Stimulated activated naive CD4-positive, alpha-beta T cell (primary cell): ENCODE results near the gene PKD2.

Experiments
- DNase-seq, 6 experiments: peaks; one replicate each; lab custom pipeline; 2025; lab: John Stamatoyannopoulos, UW

The PKD2 gene

DNA sequence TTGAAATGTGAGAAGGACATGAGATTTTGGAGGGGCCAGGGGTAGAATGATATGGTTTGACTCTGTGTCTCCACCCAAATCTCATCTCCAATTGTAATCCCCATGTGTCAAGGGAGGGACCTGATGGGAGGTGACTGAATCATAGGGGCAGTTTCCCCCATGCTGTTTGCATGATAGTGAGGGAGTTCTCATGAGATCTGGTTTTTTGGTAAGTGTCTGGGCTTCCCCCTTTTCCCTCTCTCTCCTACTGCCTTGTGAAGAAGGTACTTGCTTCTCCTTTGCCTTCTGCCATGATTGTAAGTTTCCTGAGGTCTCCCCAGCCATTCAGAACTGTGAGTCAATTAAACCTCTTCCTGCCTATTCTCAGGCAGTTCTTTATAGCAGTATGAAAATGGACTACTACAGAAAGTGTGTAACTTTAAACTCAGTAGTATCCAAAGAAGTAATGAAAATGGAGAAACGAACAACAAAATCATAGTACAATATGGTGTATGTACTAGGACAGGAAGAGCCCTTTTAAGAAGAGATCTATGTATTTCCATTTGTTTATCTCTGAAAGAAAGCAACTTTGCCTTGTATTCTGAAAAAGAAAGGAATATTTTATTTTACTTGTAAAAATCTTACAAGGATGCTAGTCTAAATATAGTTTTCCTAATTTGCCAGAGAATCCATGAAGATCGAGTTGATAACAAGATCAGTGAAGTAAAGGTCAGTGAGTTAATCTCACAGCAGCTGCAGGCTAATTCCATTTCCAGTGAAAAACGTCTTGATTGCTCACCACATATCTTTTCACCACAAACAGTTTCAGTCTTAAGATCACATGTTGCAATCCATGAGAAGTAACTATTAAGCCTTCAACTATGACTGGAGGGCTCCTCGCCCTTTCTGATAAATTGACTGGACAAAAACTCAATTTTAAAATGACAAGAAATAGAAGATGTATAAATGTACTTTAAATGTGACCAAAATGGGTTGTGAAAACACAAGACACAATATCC, 20.5 kb downstream of the PKD2 start:
- no peak for DNase-seq

DNA sequence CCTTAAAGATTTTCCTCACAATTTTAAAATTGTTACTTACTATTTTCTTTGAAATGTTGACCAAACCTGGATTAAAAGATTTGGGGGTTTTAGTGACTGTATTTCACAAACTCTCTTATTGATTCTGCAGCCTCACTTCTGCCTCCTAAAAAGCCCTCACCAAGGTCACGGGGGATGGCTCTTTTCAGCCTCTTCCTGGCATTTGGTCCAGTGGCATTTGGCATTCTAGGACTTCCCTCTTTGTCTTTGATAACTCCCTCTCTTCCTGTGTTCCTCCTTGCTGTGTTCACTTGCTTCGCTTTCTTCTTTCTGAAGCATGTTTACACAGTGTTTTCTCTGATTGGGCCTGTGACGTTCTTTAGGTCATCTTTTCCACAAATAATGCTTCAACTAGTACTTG, 21.5 kb downstream of the PKD2 start:
- no peak for DNase-seq

DNA sequence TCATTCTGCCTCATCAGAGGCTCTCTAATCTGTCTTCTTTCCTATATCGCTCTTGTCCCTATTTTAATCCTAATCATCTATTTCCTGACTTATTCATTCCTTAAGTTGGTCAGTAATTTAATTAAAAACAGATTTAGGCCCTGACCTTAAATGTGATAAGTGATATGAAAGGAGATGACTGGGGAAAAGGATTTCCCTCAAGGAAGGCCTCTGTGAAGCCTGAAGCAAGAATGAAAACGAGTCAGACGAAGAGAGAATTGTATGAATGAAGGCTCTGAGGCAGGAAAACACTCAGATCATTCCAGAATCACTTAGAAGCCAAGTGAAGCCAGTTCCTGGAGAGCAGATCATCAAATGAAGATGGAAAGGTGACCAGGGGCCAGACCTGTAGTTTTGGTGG, 22.1 kb downstream of the PKD2 start:
- DNase-seq = no peak

DNA sequence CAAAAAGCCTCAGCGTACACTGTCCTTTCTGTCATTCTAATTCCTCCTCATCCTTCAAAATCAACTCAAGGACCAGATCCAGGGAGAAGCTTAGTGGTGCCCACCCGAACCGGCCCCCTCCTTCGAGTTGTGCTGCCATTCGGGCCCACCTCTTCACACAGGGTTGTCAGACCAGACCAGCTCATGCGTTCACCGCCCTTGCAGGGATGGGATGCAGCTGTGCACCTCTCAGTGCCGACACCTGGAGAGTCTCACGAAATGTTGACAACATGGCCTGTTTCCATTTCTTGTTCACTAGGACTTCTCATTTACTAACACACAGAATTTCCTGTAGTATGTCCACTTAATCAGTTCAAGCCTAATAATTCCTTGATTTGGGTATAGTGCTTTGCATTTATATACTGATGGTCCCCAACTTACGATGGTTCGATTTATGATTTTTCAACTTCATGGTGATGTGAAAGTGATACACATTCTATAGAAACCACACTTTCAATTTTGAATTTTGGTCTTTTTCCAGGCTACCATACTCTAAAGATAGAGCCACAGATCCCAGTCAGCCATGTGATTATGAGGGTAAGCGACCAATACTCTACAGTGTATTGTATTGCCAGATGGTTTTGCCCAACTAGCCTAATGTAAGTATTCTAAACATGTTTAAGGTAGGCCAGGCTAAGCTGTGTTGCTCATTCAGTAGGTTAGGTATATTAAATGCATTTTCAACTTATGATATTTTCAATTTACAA, 23.3 kb downstream of the PKD2 start:
- DNase-seq = no peak

DNA sequence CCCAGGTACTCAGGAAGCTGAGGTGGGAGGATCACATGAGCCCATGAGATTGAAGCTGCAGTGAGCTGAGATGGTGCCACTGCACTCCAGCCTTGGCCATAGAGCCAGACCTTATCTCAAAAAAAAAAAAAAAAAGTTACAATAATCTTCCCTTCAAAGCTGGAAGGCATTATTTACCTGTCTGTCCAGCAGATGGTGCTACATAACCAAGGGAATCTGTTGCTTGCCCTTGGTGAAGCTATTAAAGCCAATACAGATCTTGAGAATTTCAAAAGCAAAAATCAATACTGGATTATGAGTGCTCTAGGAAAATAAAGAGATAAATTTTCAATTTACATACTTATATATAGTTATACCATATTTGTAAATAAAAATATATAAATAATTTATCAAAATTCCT, 25.9 kb downstream of the PKD2 start:
- peak in 4 of 6 experiments; percentile 0 to 48 (median 19) for DNase-seq

DNA sequence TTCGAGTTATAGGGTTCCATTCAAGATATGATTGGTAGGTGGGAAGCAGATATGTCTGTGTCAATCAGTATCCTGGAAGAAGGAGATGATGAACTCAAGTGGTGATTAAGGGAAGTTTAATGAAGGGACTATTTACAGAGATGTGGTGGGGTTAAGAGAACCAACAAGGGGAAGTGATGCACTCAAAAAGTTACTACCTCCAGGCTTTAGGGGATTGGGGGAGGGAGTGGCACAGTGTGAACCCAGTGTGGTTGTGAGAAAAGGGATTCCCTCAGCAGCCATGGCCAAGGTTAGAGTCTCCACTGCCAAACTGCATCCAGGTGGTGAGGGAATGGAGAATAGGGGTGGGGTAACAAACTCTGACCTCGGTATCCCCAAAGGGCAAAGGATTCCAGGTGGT, 27.9 kb downstream of the PKD2 start:
- DNase-seq = no peak

DNA sequence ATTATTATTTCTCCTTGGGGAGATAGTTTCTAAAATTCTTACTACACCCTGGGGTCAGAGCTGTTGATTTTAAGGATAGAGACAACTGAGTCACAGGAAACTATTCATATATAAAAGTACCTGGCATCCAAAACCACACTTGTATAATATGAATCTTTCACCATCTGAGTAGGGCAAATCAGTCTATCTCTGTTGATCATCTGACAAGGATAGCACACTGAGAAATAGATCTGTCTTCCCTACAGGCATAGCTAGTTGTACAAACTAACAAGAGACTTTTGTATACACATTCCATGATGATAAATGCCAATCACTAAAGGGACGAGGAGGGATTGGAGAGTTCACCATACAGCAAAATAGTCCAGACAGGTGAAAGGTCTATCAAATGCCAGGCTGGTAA, 30.0 kb downstream of the PKD2 start:
- no peak for DNase-seq

DNA sequence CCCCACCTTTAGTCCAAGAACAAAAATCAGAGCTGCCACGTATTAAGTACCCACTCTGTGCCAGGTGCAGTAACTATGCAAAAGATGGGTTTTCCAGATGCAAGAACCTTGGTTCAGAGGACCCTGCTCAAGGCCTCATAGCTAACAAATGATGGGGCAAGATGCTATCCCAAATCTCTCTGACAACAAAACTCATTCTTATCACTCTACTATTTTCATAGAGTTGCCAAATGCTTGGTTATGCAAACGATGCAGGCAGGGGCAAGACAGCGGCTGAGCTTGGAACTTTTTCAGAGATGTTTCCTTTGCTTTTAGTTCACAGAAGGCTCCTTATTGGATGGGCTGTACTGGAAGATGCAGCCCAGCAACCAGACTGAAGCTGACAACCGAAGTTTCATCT, 30.5 kb downstream of the PKD2 start:
- no peak for DNase-seq

DNA sequence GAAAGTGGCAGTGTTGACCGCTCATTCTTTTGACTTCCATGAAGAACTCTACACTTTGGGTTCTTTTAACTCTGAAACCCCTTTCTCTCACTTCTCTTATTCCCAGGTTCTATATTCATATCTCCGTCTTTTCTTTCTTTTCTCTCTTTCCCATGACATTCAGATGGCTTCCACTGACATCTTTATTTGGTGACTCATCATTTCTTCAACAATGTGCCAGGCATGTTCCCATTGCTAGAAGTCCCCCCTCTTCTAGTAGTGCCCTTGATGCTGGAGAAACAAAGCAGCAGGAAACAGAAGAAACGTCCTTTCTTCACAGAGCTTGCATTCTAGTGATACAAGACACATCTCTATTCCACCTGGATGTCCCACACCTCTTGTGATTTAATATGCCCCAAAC, 33.3 kb downstream of the PKD2 start:
- DNase-seq = no peak

DNA sequence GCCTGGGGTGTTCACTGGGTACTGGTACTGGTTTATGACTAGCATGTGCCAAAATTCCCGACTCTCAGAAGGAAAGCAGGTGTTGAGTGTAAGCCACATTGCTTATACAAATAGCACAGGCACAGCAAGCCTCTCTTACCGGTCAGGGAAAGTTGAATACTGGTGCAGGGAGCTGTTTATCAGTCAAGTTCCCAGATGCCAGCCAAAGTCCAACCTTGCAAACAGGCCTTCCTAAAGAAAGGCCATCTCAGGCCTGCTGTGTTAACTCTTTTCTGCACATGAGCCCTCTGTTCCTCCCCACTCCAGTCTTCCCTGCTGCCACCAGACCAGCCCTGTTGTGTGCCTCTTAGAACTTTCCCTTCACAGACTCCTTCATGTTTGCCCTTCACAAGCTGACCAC, 34.2 kb downstream of the PKD2 start:
- no peak for DNase-seq

DNA sequence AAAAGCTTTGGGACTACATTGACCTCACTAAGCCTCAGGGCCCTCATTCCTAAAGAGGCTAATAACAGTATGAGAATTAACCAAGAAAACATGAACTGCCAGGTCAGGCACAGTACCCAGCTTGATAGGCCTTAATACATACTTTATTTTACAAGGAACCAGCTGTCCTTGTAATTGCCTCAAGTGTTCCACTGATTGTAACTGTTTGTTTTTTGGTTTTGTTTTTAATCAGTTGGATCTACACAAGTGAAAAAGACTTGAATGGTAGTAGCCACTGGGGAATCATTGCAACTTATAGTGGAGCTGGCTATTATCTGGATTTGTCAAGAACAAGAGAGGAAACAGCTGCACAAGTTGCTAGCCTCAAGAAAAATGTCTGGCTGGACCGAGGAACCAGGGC, 35.6 kb downstream of the PKD2 start:
- DNase-seq = no peak

DNA sequence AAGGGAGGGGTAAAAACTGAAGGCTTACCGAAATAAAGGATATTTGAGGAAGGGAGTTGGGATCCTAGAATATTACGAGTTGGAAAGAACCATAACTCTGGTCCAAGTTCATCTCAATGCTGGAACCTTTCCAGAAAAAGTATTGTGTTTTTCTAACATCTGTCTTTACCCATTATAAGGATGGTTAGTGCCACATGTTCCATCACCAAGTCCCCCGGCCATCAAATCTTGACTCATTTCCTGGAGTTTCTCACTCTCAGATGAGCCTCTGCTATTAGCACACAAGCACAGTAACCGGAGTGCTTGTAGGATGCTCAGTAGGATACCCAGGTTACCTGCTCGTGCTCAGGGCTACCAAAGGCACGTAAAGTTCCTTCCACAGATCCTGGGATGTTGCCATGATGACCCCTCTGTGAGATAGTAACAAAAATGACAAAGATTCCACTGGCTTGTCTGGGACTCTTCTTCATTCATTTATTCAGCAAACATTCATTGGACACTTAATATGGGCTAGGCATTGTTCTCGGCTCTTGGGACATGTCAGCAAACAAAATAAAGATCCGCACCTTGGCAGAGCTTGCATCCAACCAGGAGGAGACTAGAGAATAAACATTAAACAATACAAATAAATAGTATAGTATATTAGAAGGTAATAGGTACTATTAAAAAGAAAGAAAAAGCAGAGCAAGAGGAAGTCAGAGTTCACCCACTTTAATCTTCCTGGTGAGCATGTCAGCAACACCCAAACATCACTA, 36.3 kb downstream of the PKD2 start:
- no peak for DNase-seq

DNA sequence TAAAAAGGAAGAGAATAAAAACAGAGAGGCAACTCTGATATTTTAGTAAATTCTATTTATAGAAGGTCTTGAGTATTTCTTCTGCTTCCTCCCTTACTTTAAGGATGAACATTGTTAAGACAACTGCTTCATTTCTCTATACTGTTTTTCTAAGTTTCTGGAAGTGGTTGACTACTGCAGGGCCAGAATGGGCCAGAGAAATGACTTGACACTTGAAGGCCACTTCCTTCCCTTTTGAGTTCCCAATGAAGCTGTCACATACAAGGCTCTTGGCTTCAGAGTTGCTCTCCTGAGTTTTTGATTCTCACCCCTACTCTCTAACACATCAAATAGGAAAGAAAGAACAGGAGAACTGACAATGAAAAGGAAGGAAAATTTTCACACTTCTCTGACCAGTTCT, 37.6 kb downstream of the PKD2 start:
- DNase-seq = no peak

DNA sequence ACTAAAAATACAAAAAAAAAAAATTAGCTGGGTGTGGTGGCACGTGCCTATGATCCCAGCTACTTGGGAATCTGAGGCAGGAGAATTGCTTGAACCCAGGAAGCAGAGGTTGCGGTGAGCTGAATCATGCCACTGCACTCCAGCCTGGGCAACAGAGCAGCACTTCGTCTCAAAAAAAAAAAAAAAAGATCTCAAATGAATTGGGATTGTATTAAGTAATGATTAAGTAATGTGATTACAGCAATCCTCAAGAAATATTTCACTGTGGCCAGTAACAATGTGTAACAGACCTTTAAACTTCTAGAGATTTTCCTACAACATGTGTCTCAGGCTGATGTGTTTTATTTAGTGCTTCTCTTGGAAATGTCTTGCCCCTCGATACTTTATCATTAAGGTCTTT, 46.8 kb downstream of the PKD2 start:
- no peak for DNase-seq

DNA sequence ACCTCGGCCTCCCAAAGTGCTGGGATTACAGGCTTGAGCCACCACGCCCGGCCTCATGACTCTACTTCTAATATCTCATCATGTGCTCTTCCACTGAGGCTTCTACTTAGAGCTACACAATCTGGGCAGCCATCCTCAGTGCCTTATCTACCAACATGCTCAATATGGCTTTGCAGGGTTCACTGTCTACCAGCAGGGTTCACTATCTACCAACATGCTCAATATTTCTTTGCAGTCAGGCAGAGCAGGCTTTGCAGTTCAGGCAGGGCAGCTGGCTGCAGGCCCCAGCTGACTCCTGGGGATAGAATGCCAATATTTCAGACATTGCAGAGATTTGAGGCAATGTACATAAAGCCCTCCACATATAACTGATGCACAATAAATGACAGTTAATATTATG, 47.5 kb downstream of the PKD2 start:
- no peak for DNase-seq

DNA sequence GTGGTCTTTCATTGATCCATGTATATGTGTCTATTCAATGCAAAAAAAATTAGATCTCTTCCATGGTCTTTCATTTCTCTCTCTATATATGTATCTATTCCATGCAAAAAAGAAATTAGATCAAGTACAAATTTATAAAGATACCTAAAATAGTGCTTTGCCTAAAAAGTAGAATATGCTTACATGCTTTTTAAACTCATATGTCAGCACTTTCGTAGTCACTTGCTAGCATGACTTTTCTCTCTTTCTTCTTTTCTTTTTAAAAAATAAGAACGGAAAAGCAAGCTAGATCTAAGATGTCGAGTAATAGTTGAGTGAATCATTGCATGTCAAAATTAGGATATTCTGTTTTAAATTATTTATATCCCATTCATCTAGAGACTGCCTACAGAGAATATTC, 50.9 kb downstream of the PKD2 start:
- DNase-seq = no peak

DNA sequence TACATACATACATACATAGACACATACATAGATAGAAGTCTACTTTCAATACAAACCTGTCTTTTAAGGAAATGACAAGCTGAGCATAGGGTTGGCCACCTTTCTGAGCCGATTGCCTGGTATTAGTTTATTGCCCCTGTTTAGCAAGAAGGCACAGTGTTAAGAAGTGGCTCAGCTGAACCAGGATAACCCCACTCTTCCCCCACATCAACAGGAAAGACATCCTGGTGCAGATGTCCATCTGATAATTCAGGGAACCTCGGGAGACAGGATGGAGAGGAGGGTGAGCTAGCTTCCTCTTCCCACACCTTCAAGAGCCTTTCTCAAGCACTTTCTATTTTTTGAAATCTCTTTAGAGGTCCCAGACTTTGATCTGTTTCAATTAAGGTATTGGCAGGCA, 52.3 kb downstream of the PKD2 start:
- no peak for DNase-seq

DNA sequence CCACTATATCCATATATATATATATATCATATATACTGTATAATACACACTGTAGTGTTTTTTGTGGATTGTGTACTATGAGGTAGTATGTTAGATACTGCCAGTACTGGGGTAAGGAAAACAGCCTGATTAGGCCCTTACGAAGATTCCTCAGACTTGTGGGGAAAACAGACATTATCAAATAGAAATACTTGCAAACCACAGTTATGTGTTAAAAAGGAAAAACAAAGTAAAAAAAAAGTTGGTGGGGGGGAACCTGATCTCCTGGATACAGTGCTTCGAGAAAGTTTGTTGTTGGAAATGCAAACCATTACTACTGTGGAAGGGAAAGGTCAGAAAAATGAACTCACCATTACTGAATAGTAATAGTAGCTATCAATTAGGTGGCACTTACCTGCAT, 53.0 kb downstream of the PKD2 start:
- no peak for DNase-seq

DNA sequence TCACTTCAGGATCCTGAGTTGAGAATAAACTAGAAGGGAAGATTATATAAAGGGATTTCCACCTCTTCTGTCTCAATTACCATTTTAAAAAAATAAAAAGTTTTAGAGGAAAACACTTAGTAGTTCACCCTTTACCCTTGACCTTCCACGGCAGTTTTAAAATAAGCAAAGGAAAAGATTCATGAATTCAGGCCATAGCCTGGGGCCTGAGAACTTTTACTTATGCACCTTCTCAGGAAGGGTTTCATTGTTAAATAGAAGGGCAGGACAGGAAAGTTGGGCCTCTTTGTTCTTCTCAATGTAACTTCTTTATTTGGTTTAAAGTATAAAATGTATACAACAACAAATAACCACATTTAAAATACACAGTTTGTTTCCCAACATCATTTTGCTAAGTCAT, 54.9 kb downstream of the PKD2 start:
- DNase-seq = no peak

DNA sequence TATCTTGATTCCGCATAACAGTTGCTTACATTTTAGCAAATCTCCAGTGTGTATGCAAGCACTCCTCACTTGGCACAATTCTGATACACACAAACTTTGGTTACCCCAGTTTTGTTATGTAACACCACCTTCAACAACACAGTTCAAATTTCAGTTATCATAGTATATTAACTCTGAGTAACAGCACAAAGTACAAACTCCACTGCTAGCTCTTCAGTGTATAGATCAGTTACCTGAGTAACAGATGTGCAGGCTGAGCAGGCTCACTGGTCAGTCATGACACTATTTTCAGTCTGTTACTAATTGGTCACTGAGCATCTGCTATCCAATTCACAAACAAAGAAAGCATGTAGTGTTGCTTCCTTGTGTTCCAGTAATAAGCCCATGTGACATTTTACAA, 55.4 kb downstream of the PKD2 start:
- DNase-seq = no peak

DNA sequence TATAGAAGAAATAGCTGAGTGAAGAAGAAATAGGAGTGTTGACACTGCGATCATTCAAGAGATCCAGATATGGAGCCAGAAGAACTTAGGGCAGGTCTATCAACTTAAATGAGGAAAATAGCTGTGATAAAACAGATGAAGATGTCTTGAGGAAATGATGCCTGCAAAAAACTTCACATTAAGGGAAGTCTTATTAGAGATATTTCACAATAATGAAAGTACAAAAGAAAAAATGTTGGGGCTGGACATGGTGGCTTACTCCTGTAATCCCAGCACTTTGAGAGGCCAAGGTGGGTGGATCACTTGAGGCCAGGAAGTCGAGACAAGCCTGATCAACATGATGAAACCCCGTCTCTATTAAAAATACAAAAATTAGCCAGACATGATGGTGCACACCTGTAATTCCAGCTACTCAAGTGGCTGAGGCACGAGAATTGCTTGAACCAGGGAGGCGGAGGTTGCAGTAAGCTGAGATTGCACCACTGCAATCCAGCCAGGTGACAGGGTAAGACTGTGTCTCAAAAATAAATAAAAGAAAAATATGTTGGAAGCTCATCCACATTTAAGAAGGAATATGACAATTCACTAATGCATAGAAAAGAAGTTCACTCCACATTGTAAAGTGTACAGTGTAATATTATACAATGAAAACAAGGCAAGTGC, 56.3 kb downstream of the PKD2 start:
- no peak for DNase-seq

DNA sequence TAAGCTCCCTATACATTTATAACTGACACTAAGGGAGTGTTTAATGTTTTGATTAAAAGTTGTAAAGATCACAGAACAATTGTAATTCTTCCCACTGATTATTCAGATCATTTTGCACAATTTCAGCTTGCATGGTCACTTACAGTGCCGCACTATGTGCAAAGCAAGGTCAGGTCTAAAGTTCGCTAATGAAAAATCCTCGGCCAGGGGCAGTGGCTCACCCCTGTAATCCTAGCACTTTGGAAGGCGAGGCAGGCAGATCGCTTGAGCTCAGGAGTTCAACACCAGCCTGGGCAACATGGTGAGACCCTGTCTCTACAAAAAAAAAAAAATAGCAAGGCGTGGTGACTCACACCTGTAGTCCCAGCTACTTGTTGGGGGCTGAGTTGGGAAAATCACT, 57.0 kb downstream of the PKD2 start:
- no peak for DNase-seq
